HepG2 (cell line): ENCODE data around the gene DHRS9. TPM values are rescaled to one million over a fixed set of nuclear protein-coding genes. Genes with fewer than 3 reads are reported as not detected.

ENCODE experiments used
- ZNF503 ChIP-seq: sonication (generic); formaldehyde crosslinking; IDR thresholded peaks from 2 replicates; pipeline ENCODE4 v1.4.0; 2020; ENCODE audit warnings: missing genetic modification reagents
- polyA plus RNA-seq, 8 experiments: library from polyadenylated mRNA; depleted of rRNA in 3 of 8; stranded (reverse) in 7 of 8; unstranded in 1 of 8; fragments of >200 nt; fragmentation: Illumina TruSeq in 4 of 8; extraction: Trizol in 4 of 8; gene quantifications; 2 replicates each; pipeline versions ENCODE4 v1.2.1 to v1.2.3, GENCODE V29; 2011 to 2016; ENCODE audit warnings: low read depth in 4 of 8, missing spikeins in 1 of 8, mixed read lengths in 1 of 8; ENCODE audit not compliant: insufficient read depth in 1 of 8
- total RNA-seq, 5 experiments: library from RNA; depleted of rRNA; stranded (reverse); fragments of >200 nt; fragmentation: Illumina TruSeq; extraction: Trizol; gene quantifications; 2 replicates each; pipeline ENCODE4 v1.2.3, GENCODE V29; 2016; ENCODE audit warnings: low read depth in 1 of 5
- TF ChIP-seq, protein P1 (sequence below): sonication (generic); formaldehyde crosslinking; IDR thresholded peaks from 2 replicates; pipeline ENCODE4 v1.4.0; 2020; ENCODE audit warnings: missing genetic modification reagents, mild to moderate bottlenecking, borderline replicate concordance
- TF ChIP-seq, protein P2 (sequence below): sonication (generic); formaldehyde crosslinking; IDR thresholded peaks from 2 replicates; pipeline ENCODE4 v1.5.0; 2020; ENCODE audit warnings: missing genetic modification reagents

The DHRS9 gene
- total and polyA plus RNA-seq, 2 of the 13 experiments (the other 11 are each of a cell fraction or from before 2014, with no cell fraction given), result not detected

- no peak for TF ChIP-seq ZNF503 (CRISPR knock-in tag)
- TF ChIP-seq, protein P1, sequence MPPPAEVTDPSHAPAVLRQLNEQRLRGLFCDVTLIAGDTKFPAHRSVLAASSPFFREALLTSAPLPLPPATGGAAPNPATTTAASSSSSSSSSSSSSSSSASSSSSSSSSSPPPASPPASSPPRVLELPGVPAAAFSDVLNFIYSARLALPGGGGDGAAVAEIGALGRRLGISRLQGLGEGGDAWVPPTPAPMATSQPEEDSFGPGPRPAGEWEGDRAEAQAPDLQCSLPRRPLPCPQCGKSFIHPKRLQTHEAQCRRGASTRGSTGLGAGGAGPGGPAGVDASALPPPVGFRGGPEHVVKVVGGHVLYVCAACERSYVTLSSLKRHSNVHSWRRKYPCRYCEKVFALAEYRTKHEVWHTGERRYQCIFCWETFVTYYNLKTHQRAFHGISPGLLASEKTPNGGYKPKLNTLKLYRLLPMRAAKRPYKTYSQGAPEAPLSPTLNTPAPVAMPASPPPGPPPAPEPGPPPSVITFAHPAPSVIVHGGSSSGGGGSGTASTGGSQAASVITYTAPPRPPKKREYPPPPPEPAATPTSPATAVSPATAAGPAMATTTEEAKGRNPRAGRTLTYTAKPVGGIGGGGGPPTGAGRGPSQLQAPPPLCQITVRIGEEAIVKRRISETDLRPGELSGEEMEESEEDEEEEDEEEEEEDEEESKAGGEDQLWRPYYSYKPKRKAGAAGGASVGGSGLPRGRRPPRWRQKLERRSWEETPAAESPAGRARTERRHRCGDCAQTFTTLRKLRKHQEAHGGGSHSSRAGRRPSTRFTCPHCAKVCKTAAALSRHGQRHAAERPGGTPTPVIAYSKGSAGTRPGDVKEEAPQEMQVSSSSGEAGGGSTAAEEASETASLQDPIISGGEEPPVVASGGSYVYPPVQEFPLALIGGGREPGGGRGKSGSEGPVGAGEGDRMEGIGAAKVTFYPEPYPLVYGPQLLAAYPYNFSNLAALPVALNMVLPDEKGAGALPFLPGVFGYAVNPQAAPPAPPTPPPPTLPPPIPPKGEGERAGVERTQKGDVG (CRISPR knock-in tag), result no peak
- TF ChIP-seq, protein P2, sequence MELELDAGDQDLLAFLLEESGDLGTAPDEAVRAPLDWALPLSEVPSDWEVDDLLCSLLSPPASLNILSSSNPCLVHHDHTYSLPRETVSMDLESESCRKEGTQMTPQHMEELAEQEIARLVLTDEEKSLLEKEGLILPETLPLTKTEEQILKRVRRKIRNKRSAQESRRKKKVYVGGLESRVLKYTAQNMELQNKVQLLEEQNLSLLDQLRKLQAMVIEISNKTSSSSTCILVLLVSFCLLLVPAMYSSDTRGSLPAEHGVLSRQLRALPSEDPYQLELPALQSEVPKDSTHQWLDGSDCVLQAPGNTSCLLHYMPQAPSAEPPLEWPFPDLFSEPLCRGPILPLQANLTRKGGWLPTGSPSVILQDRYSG (CRISPR knock-in tag), result no peak
Observed at GRCh38 chr2:169046440-169047151, 22.8 kb upstream of the DHRS9 start (continued).
